B cell (primary cell): Measurements from ENCODE around the gene KSR1. TPM values are rescaled to one million over a fixed set of nuclear protein-coding genes. Genes with fewer than 3 reads are reported as not detected.

Experiments used
- ATAC-seq: fragments of 200-7000 bp; cut with Tn5 transposase; one replicate; pipeline ENCODE4 v1.10.0; 2021; ENCODE audit warnings: low read depth, mild to moderate bottlenecking, moderate number of reproducible peaks, moderate library complexity
- CTCF ChIA-PET: fragments of 350-600 bp; sonication (Branson Sonifier 250); formaldehyde crosslinking; loops from one replicate; lab custom pipeline; 2021; ENCODE audit warnings: antibody characterized with exemption, inconsistent platforms; lab: Charles Lee
- POLR2A ChIA-PET: fragments of 350-600 bp; sonication (Branson Sonifier 250); formaldehyde crosslinking; loops from one replicate; lab custom pipeline; 2021; ENCODE audit warnings: antibody characterized with exemption; lab: Charles Lee
- DNase-seq: peaks from one replicate; pipeline ENCODE4 v3.0.0; 2013
- H2AFZ ChIP-seq: 2 replicates; pipeline ENCODE4 v1.6.1; 2012; ENCODE audit warnings: mild to moderate bottlenecking, low read depth, low read length; ENCODE audit not compliant: insufficient read depth, poor library complexity, severe bottlenecking
- H3K27ac ChIP-seq, 2 donors: 1 replicate in 1 of 2; 2 replicates in 1 of 2; pipeline ENCODE4 v1.5.1; 2012 to 2013; ENCODE audit warnings: low read length in 2 of 2, mild to moderate bottlenecking in 2 of 2, moderate library complexity in 1 of 2
- H3K27me3 ChIP-seq, 4 experiments: fragments of 200-600 bp in 1 of 4; sonication (generic) in 1 of 4; replicated peaks in 1 of 4; 1 replicate in 2 of 4; 2 replicates in 2 of 4; pipeline versions ENCODE4 v1.6.1 to v1.7.0; 2013 to 2016; ENCODE audit warnings: low read length in 3 of 4, mild to moderate bottlenecking in 2 of 4, mixed read lengths in 1 of 4, moderate library complexity in 1 of 4; ENCODE audit not compliant: insufficient read depth in 4 of 4, control insufficient read depth in 3 of 4; ENCODE audit errors: control extremely low read depth in 1 of 4
- H3K36me3 ChIP-seq, 2 experiments: replicated peaks in 1 of 2; 1 replicate in 1 of 2; 2 replicates in 1 of 2; pipeline versions ENCODE4 v1.6.1 to v1.7.1; 2013; ENCODE audit warnings: low read length in 1 of 2; ENCODE audit not compliant: insufficient read depth in 2 of 2, control insufficient read depth in 1 of 2; ENCODE audit errors: control extremely low read depth in 1 of 2, extremely low read depth in 1 of 2
- H3K4me1 ChIP-seq, 2 donors: fragments of 200-600 bp in 1 of 2; sonication (generic) in 1 of 2; 1 replicate in 1 of 2; 2 replicates in 1 of 2; pipeline versions ENCODE4 v1.5.1 to v1.6.1; 2013 to 2017; ENCODE audit warnings: low read length in 2 of 2; ENCODE audit not compliant: control insufficient read depth in 2 of 2, insufficient read depth in 2 of 2
- H3K4me2 ChIP-seq: replicated peaks from 2 replicates; pipeline ENCODE3; 2012; ENCODE audit warnings: mild to moderate bottlenecking, low read depth, low read length; ENCODE audit not compliant: poor library complexity, severe bottlenecking
- H3K4me3 ChIP-seq, 5 experiments: fragments of 200-600 bp in 1 of 5; sonication (generic) in 1 of 5; 1 replicate in 3 of 5; 2 replicates in 2 of 5; pipeline versions ENCODE4 v1.5.1 to v1.7.0; 2011 to 2016; ENCODE audit warnings: low read length in 4 of 5, mild to moderate bottlenecking in 4 of 5, low read depth in 2 of 5, control low read depth in 1 of 5, moderate library complexity in 1 of 5; ENCODE audit not compliant: insufficient read depth in 1 of 5; ENCODE audit errors: control extremely low read depth in 1 of 5, extremely low read depth in 1 of 5
- H3K79me2 ChIP-seq: fragments of 200-600 bp; sonication (generic); one replicate; pipeline ENCODE4 v1.6.0; 2016; ENCODE audit warnings: low read length; ENCODE audit not compliant: control insufficient read depth, insufficient read depth
- H3K9ac ChIP-seq: fragments of 200-600 bp; sonication (generic); 2 replicates; pipeline ENCODE4 v1.6.1; 2017; ENCODE audit warnings: mild to moderate bottlenecking, low read length, moderate library complexity
- H3K9me3 ChIP-seq, 3 donors: one replicate each; pipeline versions ENCODE4 v1.6.1 to v1.7.1; 2013; ENCODE audit warnings: low read length in 2 of 3; ENCODE audit not compliant: control insufficient read depth in 2 of 3, insufficient read depth in 1 of 3; ENCODE audit errors: control extremely low read depth in 1 of 3
- H4K20me1 ChIP-seq: 2 replicates; pipeline ENCODE4 v1.6.0; 2012; ENCODE audit warnings: mild to moderate bottlenecking, low read length; ENCODE audit not compliant: insufficient read depth, control insufficient read depth, poor library complexity, severe bottlenecking
- H3K27ac Mint-ChIP-seq: one replicate; pipeline ENCODE4 v1.8.0; 2021; ENCODE audit warnings: mixed read lengths
- H3K27me3 Mint-ChIP-seq: one replicate; pipeline ENCODE4 v1.8.0; 2021; ENCODE audit warnings: mixed read lengths
- H3K4me1 Mint-ChIP-seq: one replicate; pipeline ENCODE4 v1.8.0; 2021; ENCODE audit warnings: mixed read lengths
- H3K4me3 Mint-ChIP-seq: one replicate; pipeline ENCODE4 v1.8.0; 2021; ENCODE audit warnings: mixed read lengths
- H3K9me3 Mint-ChIP-seq: one replicate; pipeline ENCODE4 v1.8.0; 2022; ENCODE audit warnings: mixed read lengths; ENCODE audit not compliant: insufficient read depth
- CTCF ChIP-seq: fragments of 200-600 bp; IDR thresholded peaks from one replicate; pipeline ENCODE4 v1.8.0; 2022; ENCODE audit warnings: antibody characterized with exemption, mild to moderate bottlenecking
- EZH2 ChIP-seq: IDR thresholded peaks from 2 replicates; pipeline ENCODE4 v1.6.1; 2012; ENCODE audit warnings: borderline replicate concordance, low read depth, mild to moderate bottlenecking, moderate library complexity, low read length; ENCODE audit not compliant: insufficient read depth, poor library complexity, severe bottlenecking
- WGBS: methylation state at CpG from one replicate; pipeline ENCODE4 v1.1.5; 2013; ENCODE audit warnings: missing lambda C conversion rate; ENCODE audit not compliant: insufficient coverage; 5-methylcytosine and 5-hydroxymethylcytosine counted together
- intact Hi-C: fragments of 100-400 bp; cut with micrococcal nuclease; formaldehyde crosslinking; loops from one replicate; pipeline ENCODE4 v1.10.0; 2022
- polyA plus RNA-seq: library from polyadenylated mRNA; depleted of rRNA; stranded (reverse); fragments of >200 nt; gene quantifications from 2 replicates; pipeline ENCODE4 v1.2.3, GENCODE V29; 2012
- total RNA-seq, 2 donors: library from RNA; stranded (reverse); fragments of 120-200 nt in 1 of 2; gene quantifications; 1 replicate in 1 of 2; 2 replicates in 1 of 2; pipeline versions ENCODE4 v1.2.3 to v1.2.4, GENCODE V29; 2013 to 2022

Gene KSR1
- total and polyA plus RNA-seq, 2 donors (not counting 1 experiment from before 2014, with no cell fraction given) = 27.5 to 85.6 TPM

GRCh38 chr17:27660436-27660835 is 204.2 kb downstream of the KSR1 start:
- Histone ChIP-seq H3K4me1 (no peaks in the 10 kb centered on the region), H3K4me3 (no peak overlapping the region), H4K20me1 (no peaks in the 10 kb centered on the region), H3K27me3 (no peaks in the 10 kb centered on the region), H3K27ac (no peak overlapping the region), H3K9me3 (no peaks in the 10 kb centered on the region), H3K4me2 (no peak overlapping the region), H3K9ac (no peak overlapping the region), H3K36me3 (no peaks in the 10 kb centered on the region), H2AFZ (no peak overlapping the region), H3K79me2 (no peaks in the 10 kb centered on the region)
- intact Hi-C loops = no loop called here
- Mint-ChIP-seq H3K27me3 (no peaks in the 10 kb centered on the region), H3K9me3 (no peaks in the 10 kb centered on the region), H3K4me1 (no peaks in the 10 kb centered on the region), H3K27ac (no peak overlapping the region), H3K4me3 (no peak overlapping the region)
- 89% methylated on average over 1 of the region's 3 CpGs for WGBS
- DNase-seq = no peak
- CTCF ChIA-PET = interaction anchor here (1.1 kb wide), 1 partner anchor 10 kb away, joined by 3 read pairs; no protein-coding TSS in a partner anchor
- POLR2A ChIA-PET = no interaction called here
- TF ChIP-seq CTCF (no peak), EZH2 (no peak)
- ATAC-seq = no peak

GRCh38 chr17:27663936-27664605 is 207.8 kb downstream of the KSR1 start:
- no peaks in the 10 kb centered on the region for H3K27me3 ChIP-seq
- TF ChIP-seq CTCF = no peak
- TF ChIP-seq EZH2 = no peak
- CTCF ChIA-PET = interaction anchor here (1.0 to 1.2 kb wide), 3 partner anchors 9 to 55 kb away, joined by 3 to 5 read pairs (median 4); no protein-coding TSS in a partner anchor
- H4K20me1 ChIP-seq = no peaks in the 10 kb centered on the region
- H3K4me3 ChIP-seq = no peak overlapping the region
- no peak for DNase-seq
- POLR2A ChIA-PET = no interaction called here
- no peak overlapping the region for H3K27ac ChIP-seq
- H3K4me3 Mint-ChIP-seq = no peak overlapping the region
- no peak for ATAC-seq
- no peaks in the 10 kb centered on the region for H3K36me3 ChIP-seq
- H3K4me2 ChIP-seq = no peak overlapping the region
- H3K27me3 Mint-ChIP-seq = no peaks in the 10 kb centered on the region
- no peaks in the 10 kb centered on the region for H3K9me3 ChIP-seq
- H3K9me3 Mint-ChIP-seq = no peaks in the 10 kb centered on the region
- H2AFZ ChIP-seq = no peak overlapping the region
- 85% methylated on average over 8 of the region's 8 CpGs for WGBS
- H3K27ac Mint-ChIP-seq = no peak overlapping the region
- no peaks in the 10 kb centered on the region for H3K79me2 ChIP-seq
- no peaks in the 10 kb centered on the region for H3K4me1 Mint-ChIP-seq
- intact Hi-C loops = no loop called here
- no peak overlapping the region for H3K9ac ChIP-seq
- H3K4me1 ChIP-seq = no peaks in the 10 kb centered on the region
